PC-3 (cell line): ENCODE results near the gene KCNJ9. TPM values are rescaled to one million over a fixed set of nuclear protein-coding genes. Genes with fewer than 3 reads are reported as not detected.

ENCODE experiments used
- ATAC-seq: fragments of 200-7000 bp; cut with Tn5 transposase; 2 replicates; pipeline ENCODE4 v1.9.1; 2020; ENCODE audit warnings: mild to moderate bottlenecking, moderate library complexity
- BruUV-seq: library from RNA; stranded (reverse); fragments of 400-500 nt; replicated peaks from 2 replicates; lab custom pipeline; 2021; lab: Mats Ljungman, UMichigan
- CTCF ChIA-PET: fragments of 300-600 bp; sonication (Branson Sonifier 250); formaldehyde crosslinking; loops from one replicate; lab custom pipeline; 2022; ENCODE audit warnings: antibody characterized with exemption; lab: Charles Lee
- POLR2A ChIA-PET: fragments of 300-600 bp; sonication (Branson Sonifier 250); formaldehyde crosslinking; loops from one replicate; lab custom pipeline; 2022; ENCODE audit warnings: antibody characterized with exemption; ENCODE audit not compliant: unreplicated experiment; lab: Charles Lee
- DNase-seq: peaks from one replicate; pipeline ENCODE4 v3.0.0-alpha.2; 2015
- H2AFZ ChIP-seq: fragments of 300-600 bp; sonication (generic); 2 replicates; pipeline ENCODE4 v1.6.0; 2016; ENCODE audit warnings: antibody characterized with exemption, low read length
- H3F3A ChIP-seq: fragments of 300-600 bp; sonication (generic); one replicate; pipeline ENCODE4 v1.6.0; 2017; ENCODE audit warnings: antibody characterized with exemption, low read length, control low read depth, mild to moderate bottlenecking; ENCODE audit not compliant: unreplicated experiment
- H3K27ac ChIP-seq: fragments of 300-600 bp; sonication (generic); 2 replicates; pipeline ENCODE4 v1.5.1; 2016; ENCODE audit warnings: mild to moderate bottlenecking, low read length
- H3K27me3 ChIP-seq: fragments of 300-600 bp; sonication (generic); 2 replicates; pipeline ENCODE4 v1.6.1; 2016; ENCODE audit warnings: low read length, mixed read lengths
- H3K36me3 ChIP-seq: fragments of 300-600 bp; sonication (generic); 2 replicates; pipeline ENCODE4 v1.6.1; 2016; ENCODE audit warnings: low read depth, mixed run types, low read length, mixed read lengths
- H3K4me1 ChIP-seq: fragments of 300-600 bp; sonication (generic); 2 replicates; pipeline ENCODE4 v1.5.1; 2016; ENCODE audit warnings: low read length; ENCODE audit not compliant: insufficient read depth
- H3K4me2 ChIP-seq: fragments of 300-600 bp; sonication (generic); 2 replicates; pipeline ENCODE4 v1.6.0; 2016; ENCODE audit warnings: low read length
- H3K4me3 ChIP-seq: fragments of 300-600 bp; sonication (generic); 2 replicates; pipeline ENCODE4 v1.5.1; 2016; ENCODE audit warnings: mild to moderate bottlenecking, low read length, mixed read lengths
- H3K79me2 ChIP-seq: fragments of 300-600 bp; sonication (generic); 2 replicates; pipeline ENCODE4 v1.6.1; 2017; ENCODE audit warnings: low read length, mixed read lengths
- H3K9ac ChIP-seq: fragments of 300-600 bp; sonication (generic); 2 replicates; pipeline ENCODE4 v1.6.0; 2016; ENCODE audit warnings: mild to moderate bottlenecking, low read length
- H3K9me2 ChIP-seq: fragments of 300-600 bp; sonication (generic); replicated peaks from 2 replicates; pipeline ENCODE4 v1.6.1; 2016; ENCODE audit warnings: mixed run types, low read length, mixed read lengths
- H3K9me3 ChIP-seq: fragments of 300-600 bp; sonication (generic); 2 replicates; pipeline ENCODE4 v1.6.1; 2016; ENCODE audit warnings: low read length, mixed read lengths
- H4K20me1 ChIP-seq: fragments of 300-600 bp; sonication (generic); 2 replicates; pipeline ENCODE4 v1.6.1; 2016; ENCODE audit warnings: low read length, mixed read lengths
- CTCF ChIP-seq: fragments of 300-600 bp; sonication (generic); conservative IDR thresholded peaks from 2 replicates; pipeline ENCODE4 v1.5.1; 2017; ENCODE audit warnings: antibody characterized with exemption, low read depth, mild to moderate bottlenecking, low read length
- EZH2 ChIP-seq: fragments of 300-600 bp; sonication (generic); IDR thresholded peaks from one replicate; pipeline ENCODE4 v1.6.1; 2017; ENCODE audit warnings: antibody characterized with exemption, mild to moderate bottlenecking, low read length; ENCODE audit not compliant: unreplicated experiment
- EZH2phosphoT487 ChIP-seq: fragments of 300-600 bp; sonication (generic); IDR thresholded peaks from 2 replicates; pipeline ENCODE4 v1.6.1; 2018; ENCODE audit warnings: mild to moderate bottlenecking, antibody characterized with exemption, low read length, borderline replicate concordance
- intact Hi-C: fragments of 100-400 bp; cut with micrococcal nuclease; formaldehyde crosslinking; loops from 2 replicates; pipeline ENCODE4 v1.9.0; 2023
- total RNA-seq: library from RNA; depleted of rRNA; stranded (reverse); fragments of >200 nt; gene quantifications from 2 replicates; pipeline ENCODE4 v1.2.3, GENCODE V29; 2014

KCNJ9 gene
- total RNA-seq, 1 experiment from 2014 or later: not detected

GRCh38 chr1:160121388-160121787, 40.0 kb downstream of the KCNJ9 start:
- H4K20me1 ChIP-seq: no peaks in the 10 kb centered on the region
- no peak overlapping the region for H3K4me3 ChIP-seq
- intact Hi-C loops: no loop called here
- no peak for ATAC-seq
- no peak overlapping the region for H3K4me2 ChIP-seq
- no peaks in the 10 kb centered on the region for H3K36me3 ChIP-seq
- peaks cover 24% of the 10 kb centered on the region for H3K4me1 ChIP-seq
- BruUV-seq: no TSS peak
- H3K27me3 ChIP-seq: no peaks in the 10 kb centered on the region
- no peaks in the 10 kb centered on the region for H3K79me2 ChIP-seq
- H3K9me3 ChIP-seq: no peaks in the 10 kb centered on the region
- no peak for DNase-seq
- no peaks in the 10 kb centered on the region for H3K9me2 ChIP-seq
- H3F3A ChIP-seq: peaks cover 7% of the 10 kb centered on the region
- no peak overlapping the region for H3K27ac ChIP-seq
- CTCF ChIA-PET: no interaction called here
- POLR2A ChIA-PET: no interaction called here
- TF ChIP-seq EZH2: no peak
- TF ChIP-seq CTCF: no peak
- no peak for TF ChIP-seq EZH2phosphoT487
- no peak overlapping the region for H2AFZ ChIP-seq
- H3K9ac ChIP-seq: no peak overlapping the region

DNA sequence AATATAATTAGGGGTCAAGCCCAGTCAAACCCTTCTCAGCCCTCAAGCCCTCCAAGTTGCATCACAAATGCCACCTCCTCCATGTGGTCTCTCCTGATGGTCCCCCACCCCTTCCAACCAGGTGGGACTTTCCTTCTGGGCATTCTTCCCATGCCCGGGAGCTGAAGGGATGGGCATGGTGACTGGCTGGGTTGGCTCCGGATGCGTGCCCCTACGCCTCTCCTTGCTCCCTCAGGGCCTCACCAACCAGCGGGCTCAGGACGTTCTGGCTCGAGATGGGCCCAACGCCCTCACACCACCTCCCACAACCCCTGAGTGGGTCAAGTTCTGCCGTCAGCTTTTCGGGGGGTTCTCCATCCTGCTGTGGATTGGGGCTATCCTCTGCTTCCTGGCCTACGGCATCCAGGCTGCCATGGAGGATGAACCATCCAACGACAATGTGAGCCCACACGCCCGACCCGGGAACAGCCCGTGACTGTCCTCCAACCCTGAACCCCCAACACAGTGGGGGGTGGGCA, 41.7 kb downstream of the KCNJ9 start:
- no TSS peak for BruUV-seq
- Histone ChIP-seq H3K36me3 (no peaks in the 10 kb centered on the region), H3K27me3 (no peaks in the 10 kb centered on the region), H4K20me1 (no peaks in the 10 kb centered on the region), H3K79me2 (no peaks in the 10 kb centered on the region), H3K4me3 (no peak overlapping the region), H3K9me2 (no peaks in the 10 kb centered on the region), H3K9me3 (no peaks in the 10 kb centered on the region), H3K4me2 (no peak overlapping the region), H2AFZ (no peak overlapping the region), H3F3A (peaks cover 7% of the 10 kb centered on the region), H3K27ac (no peak overlapping the region), H3K9ac (no peak overlapping the region), H3K4me1 (peaks cover 34% of the 10 kb centered on the region)
- DNase-seq (no peak), ATAC-seq (no peak)
- ChIA-PET CTCF (interaction anchor here (0.6 kb wide), 1 partner anchor 19 kb away, joined by 3 read pairs; no protein-coding TSS in a partner anchor), POLR2A (no interaction called here)
- TF ChIP-seq EZH2 (no peak), EZH2phosphoT487 (no peak), CTCF (no peak)
- intact Hi-C loops: no loop called here

GRCh38 chr1:160123726-160124125, 42.4 kb downstream of the KCNJ9 start:
- Histone ChIP-seq H2AFZ (no peak overlapping the region), H3K4me2 (no peak overlapping the region), H3K9ac (no peak overlapping the region), H3K9me3 (no peaks in the 10 kb centered on the region), H3K27ac (no peak overlapping the region), H3K9me2 (no peaks in the 10 kb centered on the region), H3K4me3 (no peak overlapping the region), H3K27me3 (no peaks in the 10 kb centered on the region), H3F3A (peaks cover 7% of the 10 kb centered on the region), H3K4me1 (peaks cover 40% of the 10 kb centered on the region), H3K79me2 (no peaks in the 10 kb centered on the region), H4K20me1 (no peaks in the 10 kb centered on the region), H3K36me3 (no peaks in the 10 kb centered on the region)
- TF ChIP-seq CTCF (no peak), EZH2phosphoT487 (no peak), EZH2 (no peak)
- BruUV-seq: no TSS peak
- DNase-seq (no peak), ATAC-seq (no peak)
- ChIA-PET POLR2A (no interaction called here), CTCF (interaction anchor here (0.6 kb wide), 1 partner anchor 19 kb away, joined by 3 read pairs; no protein-coding TSS in a partner anchor)
- intact Hi-C loops: no loop called here
